ENCODE measurements around the gene IMPDH2.

Gene IMPDH2

GRCh38 chr3:48980295-48980694 lies 48.9 kb downstream of the IMPDH2 start:
- no peak for DNase-seq (ENCODE audit: low read depth)

DNA sequence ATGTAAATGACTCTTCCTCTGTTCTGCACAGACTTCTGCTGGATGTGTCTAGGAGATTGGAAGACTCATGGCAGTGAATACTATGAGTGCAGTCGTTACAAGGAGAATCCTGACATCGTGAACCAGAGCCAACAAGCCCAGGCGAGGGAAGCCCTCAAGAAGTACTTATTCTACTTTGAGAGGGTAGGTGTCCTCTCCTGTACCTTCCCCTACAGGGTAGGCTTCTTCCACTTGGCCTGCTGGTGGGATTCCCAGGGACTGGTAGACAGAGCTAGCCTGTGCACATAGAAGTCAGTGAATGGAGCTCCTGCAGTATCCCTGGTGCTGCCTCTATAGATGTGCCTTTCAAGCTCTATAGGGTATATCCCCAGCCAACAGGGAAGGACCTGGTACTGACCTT lies 49.7 kb downstream of the IMPDH2 start:
- DNase-seq (ENCODE audit: low read depth), result no peak

Data from stimulated activated CD8-positive, alpha-beta memory T cell treated with anti-CD3 and anti-CD28 coated beads, Interleukin-7, amount 100 ng/mL, for 24 hours (primary cell).